Ishikawa (cell line): ENCODE results near the gene DAPK3.

Source experiments
- CEBPB ChIP-seq: IDR thresholded peaks from 2 replicates; pipeline ENCODE4 v1.6.1; 2012
- CREB1 ChIP-seq: IDR thresholded peaks from 2 replicates; pipeline ENCODE4 v1.6.1; 2012; ENCODE audit warnings: low read depth
- EGR1 ChIP-seq: IDR thresholded peaks from 2 replicates; pipeline ENCODE4 v1.6.1; 2012
- EP300 ChIP-seq: IDR thresholded peaks from 2 replicates; pipeline ENCODE4 v1.6.1; 2012; ENCODE audit warnings: borderline replicate concordance
- FOXM1 ChIP-seq: IDR thresholded peaks from 2 replicates; pipeline ENCODE4 v1.6.1; 2012; ENCODE audit warnings: low read depth, borderline replicate concordance
- NFIC ChIP-seq: IDR thresholded peaks from 2 replicates; pipeline ENCODE4 v1.6.1; 2012
- RAD21 ChIP-seq: IDR thresholded peaks from 2 replicates; pipeline ENCODE4 v1.6.1; 2012; ENCODE audit warnings: low read depth
- TAF1 ChIP-seq: IDR thresholded peaks from 2 replicates; pipeline ENCODE4 v1.6.1; 2012; ENCODE audit warnings: low read depth, mild to moderate bottlenecking
- TCF12 ChIP-seq: IDR thresholded peaks from 2 replicates; pipeline ENCODE4 v1.6.1; 2012; ENCODE audit warnings: low read depth
- TEAD4 ChIP-seq: IDR thresholded peaks from 2 replicates; pipeline ENCODE4 v1.6.1; 2012
- YY1 ChIP-seq: IDR thresholded peaks from 2 replicates; pipeline ENCODE4 v1.6.1; 2012; ENCODE audit warnings: low read depth
- ZBTB7A ChIP-seq: IDR thresholded peaks from 2 replicates; pipeline ENCODE4 v1.6.1; 2012; ENCODE audit warnings: low read depth
- TF ChIP-seq, protein P1 (sequence below): IDR thresholded peaks from 2 replicates; pipeline ENCODE4 v1.6.1; 2012; ENCODE audit warnings: low read depth, mild to moderate bottlenecking
- TF ChIP-seq, protein P2 (sequence below): IDR thresholded peaks from 2 replicates; pipeline ENCODE4 v1.6.1; 2012
- TF ChIP-seq, protein P3 (sequence below): IDR thresholded peaks from 2 replicates; pipeline ENCODE4 v1.6.1; 2012

DAPK3 gene

DNA sequence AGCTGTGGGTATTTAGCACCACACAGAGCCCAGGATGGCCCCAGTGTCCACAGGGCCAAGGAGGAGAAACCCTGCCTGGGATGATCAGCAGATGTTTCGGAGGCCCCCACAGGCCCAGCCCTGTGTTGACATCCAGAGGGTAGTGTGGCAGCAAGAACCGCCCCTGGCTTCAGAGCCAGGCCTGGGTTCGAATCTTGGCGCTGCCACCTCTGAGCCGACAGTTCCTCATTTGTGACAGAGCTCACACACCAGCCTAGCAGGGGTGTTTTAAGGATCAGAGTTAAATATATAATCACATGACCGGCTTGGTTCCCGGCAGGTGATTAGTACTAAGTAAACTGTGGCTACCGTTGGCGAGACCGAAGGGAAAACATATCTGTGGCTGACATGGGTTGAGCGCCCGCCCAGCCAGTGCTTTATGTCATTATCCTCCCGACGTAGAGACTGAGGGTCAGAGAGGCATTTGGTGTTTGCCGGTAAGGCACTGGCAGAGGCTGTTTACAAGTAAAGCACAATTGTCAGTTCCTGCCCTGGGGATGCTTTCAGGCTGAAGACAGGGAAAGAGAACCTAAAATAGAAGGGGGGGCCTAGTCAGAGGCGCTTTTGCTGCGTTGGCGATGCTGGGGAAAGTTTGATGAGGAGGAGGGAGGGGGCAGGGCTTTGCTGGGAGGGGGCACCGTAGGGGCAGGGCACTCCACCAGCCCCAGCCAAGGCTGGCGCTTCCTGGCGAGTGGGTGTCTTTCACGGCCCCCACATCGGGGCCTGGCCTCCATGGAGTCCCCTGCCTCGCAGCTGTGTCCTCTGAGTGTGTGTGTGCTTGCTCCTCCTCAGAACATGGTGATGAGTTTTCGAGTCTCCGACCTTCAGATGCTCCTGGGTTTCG lies 41.4 kb upstream of the DAPK3 start:
- TF ChIP-seq ZBTB7A (no peak), CREB1 (no peak), TAF1 (no peak), FOXM1 (no peak), TEAD4 (no peak), RAD21 (no peak), EGR1 (no peak), CEBPB (no peak), EP300 (no peak), YY1 (no peak), TCF12 (no peak), NFIC (no peak)
- TF ChIP-seq, protein P1, sequence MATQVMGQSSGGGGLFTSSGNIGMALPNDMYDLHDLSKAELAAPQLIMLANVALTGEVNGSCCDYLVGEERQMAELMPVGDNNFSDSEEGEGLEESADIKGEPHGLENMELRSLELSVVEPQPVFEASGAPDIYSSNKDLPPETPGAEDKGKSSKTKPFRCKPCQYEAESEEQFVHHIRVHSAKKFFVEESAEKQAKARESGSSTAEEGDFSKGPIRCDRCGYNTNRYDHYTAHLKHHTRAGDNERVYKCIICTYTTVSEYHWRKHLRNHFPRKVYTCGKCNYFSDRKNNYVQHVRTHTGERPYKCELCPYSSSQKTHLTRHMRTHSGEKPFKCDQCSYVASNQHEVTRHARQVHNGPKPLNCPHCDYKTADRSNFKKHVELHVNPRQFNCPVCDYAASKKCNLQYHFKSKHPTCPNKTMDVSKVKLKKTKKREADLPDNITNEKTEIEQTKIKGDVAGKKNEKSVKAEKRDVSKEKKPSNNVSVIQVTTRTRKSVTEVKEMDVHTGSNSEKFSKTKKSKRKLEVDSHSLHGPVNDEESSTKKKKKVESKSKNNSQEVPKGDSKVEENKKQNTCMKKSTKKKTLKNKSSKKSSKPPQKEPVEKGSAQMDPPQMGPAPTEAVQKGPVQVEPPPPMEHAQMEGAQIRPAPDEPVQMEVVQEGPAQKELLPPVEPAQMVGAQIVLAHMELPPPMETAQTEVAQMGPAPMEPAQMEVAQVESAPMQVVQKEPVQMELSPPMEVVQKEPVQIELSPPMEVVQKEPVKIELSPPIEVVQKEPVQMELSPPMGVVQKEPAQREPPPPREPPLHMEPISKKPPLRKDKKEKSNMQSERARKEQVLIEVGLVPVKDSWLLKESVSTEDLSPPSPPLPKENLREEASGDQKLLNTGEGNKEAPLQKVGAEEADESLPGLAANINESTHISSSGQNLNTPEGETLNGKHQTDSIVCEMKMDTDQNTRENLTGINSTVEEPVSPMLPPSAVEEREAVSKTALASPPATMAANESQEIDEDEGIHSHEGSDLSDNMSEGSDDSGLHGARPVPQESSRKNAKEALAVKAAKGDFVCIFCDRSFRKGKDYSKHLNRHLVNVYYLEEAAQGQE = no peak
- TF ChIP-seq, protein P2, sequence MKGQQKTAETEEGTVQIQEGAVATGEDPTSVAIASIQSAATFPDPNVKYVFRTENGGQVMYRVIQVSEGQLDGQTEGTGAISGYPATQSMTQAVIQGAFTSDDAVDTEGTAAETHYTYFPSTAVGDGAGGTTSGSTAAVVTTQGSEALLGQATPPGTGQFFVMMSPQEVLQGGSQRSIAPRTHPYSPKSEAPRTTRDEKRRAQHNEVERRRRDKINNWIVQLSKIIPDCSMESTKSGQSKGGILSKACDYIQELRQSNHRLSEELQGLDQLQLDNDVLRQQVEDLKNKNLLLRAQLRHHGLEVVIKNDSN = no peak
- TF ChIP-seq, protein P3, sequence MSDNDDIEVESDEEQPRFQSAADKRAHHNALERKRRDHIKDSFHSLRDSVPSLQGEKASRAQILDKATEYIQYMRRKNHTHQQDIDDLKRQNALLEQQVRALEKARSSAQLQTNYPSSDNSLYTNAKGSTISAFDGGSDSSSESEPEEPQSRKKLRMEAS = no peak

DNA sequence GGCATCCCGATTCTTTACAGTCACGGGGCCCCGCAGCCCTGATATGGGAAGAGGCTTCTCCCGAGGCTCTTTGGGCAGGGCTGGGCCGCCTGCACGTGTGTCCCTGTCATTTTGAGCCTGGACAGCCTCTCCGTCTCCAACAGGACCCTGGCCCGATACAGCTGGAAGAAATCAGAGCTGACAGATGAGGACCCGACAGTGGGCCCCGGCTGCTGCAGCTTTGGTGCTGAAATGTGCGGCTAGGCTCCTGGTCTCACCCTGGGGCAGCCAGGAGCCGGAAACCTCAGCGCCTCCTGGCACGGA lies 39.9 kb upstream of the DAPK3 start:
- TF ChIP-seq, protein P3 = no peak
- TF ChIP-seq ZBTB7A (no peak), EGR1 (no peak), RAD21 (no peak), CREB1 (no peak), YY1 (no peak), NFIC (no peak), TEAD4 (no peak), EP300 (no peak), TCF12 (no peak), TAF1 (no peak), CEBPB (no peak), FOXM1 (no peak)
- TF ChIP-seq, protein P1 = no peak
- TF ChIP-seq, protein P2 = no peak

DNA sequence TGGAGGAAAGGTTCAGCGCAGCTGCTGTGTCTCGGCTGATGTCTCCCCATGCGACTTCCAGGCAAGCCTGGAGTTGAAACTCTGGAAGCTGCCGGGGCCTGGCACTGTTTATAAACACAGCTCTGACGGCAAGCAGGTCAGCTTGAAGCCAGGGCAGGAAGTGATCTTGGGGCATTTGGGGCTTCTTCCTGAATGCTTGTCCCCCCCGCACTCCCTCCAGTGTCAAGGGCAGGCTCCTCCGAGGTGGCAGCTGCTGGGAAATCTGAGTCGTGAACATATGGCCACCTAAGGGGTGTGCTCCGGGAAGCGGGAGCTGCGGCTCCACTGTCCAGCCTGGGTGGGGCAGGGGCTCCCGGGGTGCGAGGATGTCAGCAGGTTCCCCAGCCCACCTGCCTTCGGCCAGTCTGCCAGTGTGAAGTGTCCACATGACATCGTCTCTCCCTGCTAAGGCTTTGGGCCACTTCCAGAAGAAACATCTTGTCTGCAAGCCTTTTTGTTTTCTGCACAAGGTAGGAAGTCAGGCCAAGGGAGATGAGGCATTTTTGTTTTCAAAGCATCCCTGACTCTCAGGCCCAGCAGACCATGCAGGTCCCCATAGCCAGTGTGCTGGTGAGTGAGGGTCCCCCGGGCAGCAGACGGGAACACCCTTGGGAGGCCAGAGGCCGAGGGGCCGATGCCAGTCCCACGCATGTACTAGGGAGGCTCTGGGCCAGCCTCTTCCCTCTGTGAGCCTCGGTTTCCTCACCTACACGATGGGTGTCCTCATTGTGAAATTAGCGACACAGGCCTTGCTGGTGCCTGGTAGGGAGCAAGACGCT lies 39.3 kb upstream of the DAPK3 start:
- TF ChIP-seq ZBTB7A = no peak
- TF ChIP-seq, protein P1 = no peak
- no peak for TF ChIP-seq TEAD4
- no peak for TF ChIP-seq YY1
- no peak for TF ChIP-seq FOXM1
- TF ChIP-seq, protein P3 = no peak
- TF ChIP-seq EP300 = no peak
- no peak for TF ChIP-seq CEBPB
- TF ChIP-seq, protein P2 = no peak
- no peak for TF ChIP-seq NFIC
- TF ChIP-seq EGR1 = no peak
- no peak for TF ChIP-seq TCF12
- TF ChIP-seq RAD21 = no peak
- TF ChIP-seq CREB1 = no peak
- TF ChIP-seq TAF1 = no peak
